GM21576 (cell line): ENCODE measurements around the gene SEZ6.

ENCODE experiments used
- ATAC-seq: cut with Tn5 transposase; IDR thresholded peaks from one replicate; pipeline ENCODE4 v1.9.1; 2021; ENCODE audit warnings: mild to moderate bottlenecking, moderate library complexity; ENCODE audit not compliant: unreplicated experiment

The SEZ6 gene, protein sequence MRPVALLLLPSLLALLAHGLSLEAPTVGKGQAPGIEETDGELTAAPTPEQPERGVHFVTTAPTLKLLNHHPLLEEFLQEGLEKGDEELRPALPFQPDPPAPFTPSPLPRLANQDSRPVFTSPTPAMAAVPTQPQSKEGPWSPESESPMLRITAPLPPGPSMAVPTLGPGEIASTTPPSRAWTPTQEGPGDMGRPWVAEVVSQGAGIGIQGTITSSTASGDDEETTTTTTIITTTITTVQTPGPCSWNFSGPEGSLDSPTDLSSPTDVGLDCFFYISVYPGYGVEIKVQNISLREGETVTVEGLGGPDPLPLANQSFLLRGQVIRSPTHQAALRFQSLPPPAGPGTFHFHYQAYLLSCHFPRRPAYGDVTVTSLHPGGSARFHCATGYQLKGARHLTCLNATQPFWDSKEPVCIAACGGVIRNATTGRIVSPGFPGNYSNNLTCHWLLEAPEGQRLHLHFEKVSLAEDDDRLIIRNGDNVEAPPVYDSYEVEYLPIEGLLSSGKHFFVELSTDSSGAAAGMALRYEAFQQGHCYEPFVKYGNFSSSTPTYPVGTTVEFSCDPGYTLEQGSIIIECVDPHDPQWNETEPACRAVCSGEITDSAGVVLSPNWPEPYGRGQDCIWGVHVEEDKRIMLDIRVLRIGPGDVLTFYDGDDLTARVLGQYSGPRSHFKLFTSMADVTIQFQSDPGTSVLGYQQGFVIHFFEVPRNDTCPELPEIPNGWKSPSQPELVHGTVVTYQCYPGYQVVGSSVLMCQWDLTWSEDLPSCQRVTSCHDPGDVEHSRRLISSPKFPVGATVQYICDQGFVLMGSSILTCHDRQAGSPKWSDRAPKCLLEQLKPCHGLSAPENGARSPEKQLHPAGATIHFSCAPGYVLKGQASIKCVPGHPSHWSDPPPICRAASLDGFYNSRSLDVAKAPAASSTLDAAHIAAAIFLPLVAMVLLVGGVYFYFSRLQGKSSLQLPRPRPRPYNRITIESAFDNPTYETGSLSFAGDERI

DNA sequence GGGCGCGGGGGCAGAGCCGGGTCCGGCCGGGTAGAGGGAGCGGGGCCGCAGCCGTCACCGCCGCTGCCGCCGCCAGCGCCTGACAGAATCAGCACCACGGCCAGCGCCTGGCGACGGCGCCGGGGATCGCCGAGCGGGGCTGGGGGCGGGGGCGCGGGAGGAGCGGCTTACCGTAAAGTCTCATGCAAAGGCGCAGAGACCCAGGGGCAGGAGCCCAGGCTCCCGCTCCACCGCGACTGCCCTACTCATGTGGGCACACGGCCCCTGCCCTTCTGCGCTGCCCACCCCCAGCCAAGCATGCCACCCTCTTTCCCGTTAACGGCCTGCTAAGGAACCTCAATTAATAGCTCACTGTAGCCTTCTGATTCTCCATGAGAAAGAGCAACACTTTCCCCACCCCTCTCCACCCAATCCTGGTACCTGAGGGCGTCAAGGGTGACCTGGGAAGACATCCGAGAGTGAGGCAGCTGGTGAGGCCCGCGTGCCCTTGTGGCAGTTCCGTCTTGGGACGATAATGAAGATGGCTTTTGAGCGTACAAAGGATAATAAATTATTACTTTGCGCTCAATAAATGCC, at the start of gene SEZ6:
Gene SEZ6, minus strand, starts transcription at position 98 of the 576 bp plus-strand sequence. CDS start 164 bp downstream, outside the sequence.
- ATAC-seq, result no peak

DNA sequence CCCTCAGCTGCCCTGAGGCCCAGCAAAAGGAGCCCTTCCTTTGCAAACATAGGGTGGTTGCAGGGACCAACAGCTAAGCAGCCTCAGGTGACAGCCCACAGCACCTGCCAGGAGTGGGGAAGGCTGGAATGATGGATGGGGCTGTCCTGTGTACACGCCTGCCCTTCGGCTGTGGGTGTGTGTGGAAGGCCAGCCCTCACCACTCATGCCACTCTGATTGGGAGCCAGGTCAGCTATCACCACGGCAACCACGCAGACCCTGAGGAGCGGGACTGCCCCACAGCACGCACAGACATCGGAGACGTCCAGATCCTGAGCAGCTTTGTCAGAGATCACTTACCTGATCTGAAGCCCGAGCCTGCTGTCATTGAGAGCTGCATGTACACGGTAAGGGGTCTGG, 49.0 kb upstream of the SEZ6 start:
- no peak for ATAC-seq

GRCh38 chr17:29051731-29052130, 45.9 kb upstream of the SEZ6 start:
- ATAC-seq, result no peak

DNA sequence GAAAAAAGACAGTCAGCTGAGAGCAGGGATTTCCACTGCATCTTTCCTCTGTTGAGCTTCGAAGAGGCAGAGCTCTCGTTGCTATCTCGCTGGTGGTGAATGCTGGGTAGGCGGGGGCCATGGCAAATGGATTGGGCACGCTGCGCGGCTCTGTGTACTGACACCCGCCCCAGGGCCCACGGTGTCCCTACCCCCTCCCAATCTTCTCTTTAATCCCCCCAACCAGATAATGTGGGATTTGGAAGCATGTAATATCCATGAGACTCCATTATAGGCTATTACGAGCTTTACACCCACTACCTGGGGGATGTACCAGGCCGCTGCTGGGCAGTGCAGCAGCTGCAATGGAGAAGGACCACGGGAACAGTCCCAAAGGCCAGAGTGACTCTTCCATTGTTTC, 45.4 kb upstream of the SEZ6 start:
- ATAC-seq, result no peak

GRCh38 chr17:29050176-29050575, 44.3 kb upstream of the SEZ6 start:
- ATAC-seq, result no peak

- no peak for ATAC-seq
Measured at GRCh38 chr17:29049541-29050145, 43.8 kb upstream of the SEZ6 start.

GRCh38 chr17:29048440-29049368, 42.9 kb upstream of the SEZ6 start:
- no peak for ATAC-seq

- no peak for ATAC-seq
Measured at GRCh38 chr17:29046473-29046839, 40.6 kb upstream of the SEZ6 start.

GRCh38 chr17:29045734-29046472, 40.1 kb upstream of the SEZ6 start:
- ATAC-seq, result no peak

GRCh38 chr17:29045026-29045425, 39.2 kb upstream of the SEZ6 start:
- no peak for ATAC-seq

DNA sequence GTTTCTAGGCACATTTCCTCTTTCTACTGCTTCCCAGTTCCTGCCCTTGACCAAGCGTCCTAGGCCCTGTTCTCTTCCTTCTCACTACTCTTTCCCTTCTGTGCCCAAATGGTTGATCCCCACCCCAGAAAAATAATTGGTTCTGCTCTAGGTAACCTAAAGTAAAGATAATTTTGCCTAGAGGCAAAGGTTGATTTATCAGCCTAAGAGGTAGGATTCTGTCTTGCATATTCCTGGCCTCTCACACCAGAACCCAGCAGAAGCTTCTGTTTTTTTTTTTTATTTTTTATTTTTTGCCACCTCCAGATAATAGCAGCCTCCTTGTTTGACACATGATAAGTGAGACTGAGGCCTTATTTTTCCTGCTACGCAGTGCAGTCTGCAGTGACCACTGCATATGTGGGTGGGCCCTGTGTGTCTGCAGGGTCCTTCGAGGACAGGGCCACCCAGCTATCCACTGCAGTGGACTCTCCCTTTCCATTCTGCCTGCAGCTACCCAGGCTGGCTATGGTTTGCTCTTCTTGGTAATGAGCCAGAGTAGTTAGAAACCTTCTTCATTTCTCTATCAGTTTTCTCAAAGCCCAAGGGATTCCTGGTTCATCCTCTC, 37.8 kb upstream of the SEZ6 start:
- ATAC-seq, result no peak

DNA sequence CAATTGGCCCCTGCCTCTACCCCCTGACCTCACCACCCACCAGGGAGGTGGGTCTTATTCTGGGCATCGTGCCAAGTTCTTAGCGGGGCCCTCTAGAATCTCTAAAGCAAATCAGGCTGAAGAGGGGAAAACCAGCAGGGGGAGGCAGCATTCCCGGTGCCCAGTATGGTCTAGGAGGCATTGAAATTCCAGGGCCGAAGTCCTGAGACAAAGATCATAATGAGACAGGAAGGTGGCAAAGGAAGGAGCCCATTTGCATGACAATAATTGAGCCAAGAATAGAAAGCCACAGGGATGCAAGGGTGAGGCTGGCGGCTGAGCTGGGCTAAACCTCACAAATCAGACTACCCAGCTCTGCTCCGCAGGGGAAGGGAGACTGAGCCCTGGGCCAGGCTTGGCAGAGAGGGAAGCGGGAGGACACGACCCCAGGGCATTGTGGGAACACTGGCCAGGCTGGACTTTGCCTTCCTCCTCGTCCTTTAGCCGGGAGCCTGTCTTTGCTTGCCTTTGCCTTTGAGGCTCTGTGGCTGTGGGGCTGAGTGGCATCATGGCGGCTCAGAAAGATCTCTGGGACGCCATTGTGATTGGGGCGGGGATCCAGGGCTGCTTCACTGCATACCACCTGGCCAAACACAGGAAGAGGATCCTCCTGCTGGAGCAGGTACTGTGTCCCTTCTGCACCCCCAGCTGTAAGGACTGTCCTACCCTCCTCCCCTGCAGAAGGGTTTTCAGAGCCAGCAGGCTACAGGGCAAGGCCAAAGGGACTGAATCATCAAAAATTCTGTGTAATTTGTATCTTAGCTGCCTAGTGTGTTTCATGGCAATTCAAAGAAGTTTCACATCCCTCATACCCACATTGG, 37.1 kb upstream of the SEZ6 start, which contains the start of gene PIPOX:
Gene PIPOX, plus strand, starts transcription at position 463 of the 860 bp plus-strand sequence. Its CDS starts 85 bp downstream, at position 548.
- no peak for ATAC-seq

DNA sequence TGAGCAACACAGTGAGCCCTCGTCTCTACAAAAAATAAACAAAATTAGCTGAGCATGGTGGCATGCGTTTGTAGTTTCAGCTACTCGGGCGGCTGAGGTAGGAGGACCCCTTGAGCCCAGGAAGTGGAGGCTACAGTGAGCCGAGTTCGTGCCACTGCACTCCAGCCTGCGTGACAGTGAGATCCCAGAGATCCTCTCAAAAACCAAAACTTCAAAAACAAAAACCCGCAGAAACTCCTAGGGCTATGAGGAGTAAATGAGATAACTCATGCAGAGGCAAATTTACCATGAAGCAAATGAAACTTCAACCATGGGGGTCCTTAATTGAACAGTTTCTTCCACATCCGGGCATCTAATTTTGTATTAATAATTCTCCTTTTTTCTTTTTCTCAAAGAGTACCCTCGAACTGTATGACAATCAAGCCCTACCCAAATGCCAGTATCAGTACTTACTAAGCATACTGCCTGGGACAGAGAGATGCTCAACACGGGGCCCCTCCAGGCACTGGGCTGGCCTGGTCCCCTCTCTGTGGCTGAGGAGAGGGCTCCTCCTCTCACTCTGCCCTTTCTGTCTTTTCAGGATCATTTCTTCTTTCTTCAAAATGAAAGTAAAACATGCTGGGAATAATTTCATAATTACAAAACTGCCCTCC, 36.3 kb upstream of the SEZ6 start:
- ATAC-seq, result no peak

DNA sequence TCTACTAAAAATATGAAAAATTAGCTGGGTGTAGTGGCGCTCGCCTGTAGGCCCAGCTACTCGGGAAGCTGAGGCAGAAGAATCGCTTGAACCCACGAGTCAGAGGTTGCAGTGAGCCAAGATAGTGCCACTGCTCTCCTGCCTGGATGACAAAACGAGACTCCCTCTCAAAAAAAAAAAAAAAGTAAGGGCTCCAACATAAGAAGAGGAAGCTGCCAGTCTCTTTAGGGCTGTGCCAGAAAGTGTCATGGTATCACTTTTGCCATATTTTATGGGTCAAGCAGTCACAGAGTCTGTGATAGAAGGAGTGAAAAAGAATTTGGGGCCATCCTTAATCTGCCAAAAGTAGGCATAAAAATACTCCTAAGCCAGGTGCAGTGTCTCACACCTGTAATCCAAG, 35.7 kb upstream of the SEZ6 start:
- ATAC-seq, result no peak

GRCh38 chr17:29041091-29041490, 35.3 kb upstream of the SEZ6 start:
- ATAC-seq, result no peak

DNA sequence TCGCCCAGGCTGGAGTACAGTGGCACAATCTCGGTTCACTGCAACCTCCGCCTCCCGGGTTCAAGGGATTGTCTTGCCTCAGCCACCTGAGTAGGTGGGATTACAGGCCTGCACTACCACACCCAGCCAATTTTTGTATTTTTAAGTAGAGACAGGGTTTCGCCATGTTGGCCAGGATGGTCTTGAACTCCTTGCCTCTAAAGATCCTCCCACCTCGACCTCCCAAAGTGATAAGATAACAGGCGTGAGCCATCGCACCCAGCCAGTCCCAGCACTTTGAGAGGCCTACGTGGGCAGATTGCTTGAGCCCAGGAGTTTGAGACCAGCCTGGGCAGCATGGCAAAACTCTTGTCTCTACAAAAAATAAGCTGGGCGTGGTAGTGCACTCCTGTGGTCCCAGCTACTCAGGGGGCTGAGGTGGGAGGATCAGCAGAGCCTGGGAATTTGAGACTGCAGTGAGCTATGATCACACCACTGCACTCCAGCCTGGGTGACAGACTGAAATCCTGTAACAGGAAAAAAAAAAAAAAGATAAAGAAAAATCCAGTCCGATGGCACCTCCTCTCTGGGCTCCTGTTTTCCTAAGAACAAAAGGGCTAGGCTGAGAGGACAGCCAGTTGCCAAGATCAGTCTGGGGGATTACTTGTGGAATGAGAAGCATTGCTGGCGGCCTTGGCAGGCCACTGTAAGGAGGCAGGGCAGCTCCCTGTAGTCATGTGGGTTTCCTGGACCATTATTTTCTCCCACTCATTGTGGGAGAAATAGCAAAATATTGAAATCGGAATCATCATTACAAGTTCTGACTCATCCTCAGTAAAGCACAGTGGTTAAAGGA, 34.1 kb upstream of the SEZ6 start:
- ATAC-seq, result no peak
